Endothelial cell (in vitro differentiated cells): ENCODE results near the gene ZNF827. TPM values are rescaled to one million over a fixed set of nuclear protein-coding genes. Genes with fewer than 3 reads are reported as not detected.

Source experiments
- DNase-seq: peaks from one replicate; pipeline ENCODE4 v3.0.0; 2021; ENCODE audit warnings: low spot score
- H3K27ac Mint-ChIP-seq: one replicate; pipeline ENCODE4 v1.8.0; 2021; ENCODE audit warnings: mixed read lengths, inconsistent platforms; ENCODE audit not compliant: unreplicated experiment
- H3K27me3 Mint-ChIP-seq: one replicate; pipeline ENCODE4 v1.8.0; 2021; ENCODE audit warnings: mild to moderate bottlenecking, moderate library complexity, mixed read lengths, inconsistent platforms; ENCODE audit not compliant: unreplicated experiment
- H3K36me3 Mint-ChIP-seq: one replicate; pipeline ENCODE4 v1.8.0; 2021; ENCODE audit warnings: mild to moderate bottlenecking, low read depth, mixed read lengths, inconsistent platforms; ENCODE audit not compliant: unreplicated experiment
- H3K4me1 Mint-ChIP-seq: one replicate; pipeline ENCODE4 v1.8.0; 2021; ENCODE audit warnings: mild to moderate bottlenecking, mixed read lengths, inconsistent platforms; ENCODE audit not compliant: unreplicated experiment
- H3K4me3 Mint-ChIP-seq: one replicate; pipeline ENCODE4 v1.8.0; 2021; ENCODE audit warnings: mild to moderate bottlenecking, mixed read lengths, inconsistent platforms; ENCODE audit not compliant: unreplicated experiment
- H3K9me3 Mint-ChIP-seq: one replicate; pipeline ENCODE4 v1.8.0; 2021; ENCODE audit warnings: mixed read lengths, inconsistent platforms; ENCODE audit not compliant: unreplicated experiment
- CTCF ChIP-seq: fragments of 200-600 bp; sonication (generic); IDR thresholded peaks from one replicate; pipeline ENCODE4 v1.5.0; 2021; ENCODE audit warnings: antibody characterized with exemption; ENCODE audit not compliant: unreplicated experiment
- total RNA-seq: library from RNA; stranded (reverse); fragmentation: NEBNext Ultra II Directional; extraction: Animal tissue kit (Norgen Biotek cat#: 25700); gene quantifications from one replicate; pipeline ENCODE4 v1.2.1, GENCODE V29; 2021; ENCODE audit not compliant: unreplicated experiment

The ZNF827 gene
- total RNA-seq, 1 donor from 2014 or later: 22.8 TPM

GRCh38 chr4:145945431-145946155 is 7.0 kb upstream of the ZNF827 start:
- Mint-ChIP-seq H3K27me3 (peaks cover 4% of the 10 kb centered on the region), H3K4me3 (no peak overlapping the region), H3K27ac (no peak overlapping the region), H3K36me3 (no peaks in the 10 kb centered on the region), H3K9me3 (no peaks in the 10 kb centered on the region), H3K4me1 (no peaks in the 10 kb centered on the region)
- TF ChIP-seq CTCF: no peak
- DNase-seq: no peak

GRCh38 chr4:145944886-145945285 is 6.3 kb upstream of the ZNF827 start:
- H3K36me3 Mint-ChIP-seq: no peaks in the 10 kb centered on the region
- H3K9me3 Mint-ChIP-seq: no peaks in the 10 kb centered on the region
- no peaks in the 10 kb centered on the region for H3K4me1 Mint-ChIP-seq
- H3K27ac Mint-ChIP-seq: no peak overlapping the region
- no peak overlapping the region for H3K4me3 Mint-ChIP-seq
- TF ChIP-seq CTCF: no peak
- H3K27me3 Mint-ChIP-seq: peaks cover 4% of the 10 kb centered on the region
- no peak for DNase-seq

GRCh38 chr4:145939856-145940255 is 1.2 kb upstream of the ZNF827 start:
- DNase-seq: no peak
- Mint-ChIP-seq H3K4me1 (peaks cover 18% of the 10 kb centered on the region), H3K9me3 (no peaks in the 10 kb centered on the region), H3K27me3 (peaks cover 18% of the 10 kb centered on the region), H3K36me3 (peaks cover 6% of the 10 kb centered on the region), H3K4me3 (no peak overlapping the region), H3K27ac (no peak overlapping the region)
- TF ChIP-seq CTCF: no peak

- peaks cover 6% of the 10 kb centered on the region for H3K36me3 Mint-ChIP-seq
- peak overlapping the region; percentile 95 for H3K4me3 Mint-ChIP-seq
- H3K27ac Mint-ChIP-seq: peak overlapping the region; percentile 88
- H3K27me3 Mint-ChIP-seq: peaks cover 18% of the 10 kb centered on the region
- no peaks in the 10 kb centered on the region for H3K9me3 Mint-ChIP-seq
- H3K4me1 Mint-ChIP-seq: peaks cover 23% of the 10 kb centered on the region
- DNase-seq: no peak
- TF ChIP-seq CTCF: no peak
These were observed 773 bp upstream of the ZNF827 start for GRCh38 chr4:145939441-145939750.

- peak overlapping the region; percentile 96 for H3K27ac Mint-ChIP-seq
- H3K27me3 Mint-ChIP-seq: peaks cover 15% of the 10 kb centered on the region
- H3K36me3 Mint-ChIP-seq: peaks cover 6% of the 10 kb centered on the region
- peak; percentile 11 for DNase-seq
- H3K9me3 Mint-ChIP-seq: no peaks in the 10 kb centered on the region
- no peak for TF ChIP-seq CTCF
- peaks cover 32% of the 10 kb centered on the region for H3K4me1 Mint-ChIP-seq
- H3K4me3 Mint-ChIP-seq: peak overlapping the region; percentile 95
These were observed 532 bp downstream of the ZNF827 start for GRCh38 chr4:145937971-145938611.
